Stimulated activated CD4-positive, alpha-beta T cell treated with anti-CD3 and anti-CD28 coated beads, Interleukin-4, amount 100 ng/mL, for 24 hours (primary cell): Measurements from ENCODE around the gene DOK4.

ENCODE experiments used
- DNase-seq: peaks from one replicate; pipeline ENCODE4 v3.0.0-alpha.2; 2020

The DOK4 gene

GRCh38 chr16:57518922-57519321 is 32.6 kb upstream of the DOK4 start:
- no peak for DNase-seq

DNA sequence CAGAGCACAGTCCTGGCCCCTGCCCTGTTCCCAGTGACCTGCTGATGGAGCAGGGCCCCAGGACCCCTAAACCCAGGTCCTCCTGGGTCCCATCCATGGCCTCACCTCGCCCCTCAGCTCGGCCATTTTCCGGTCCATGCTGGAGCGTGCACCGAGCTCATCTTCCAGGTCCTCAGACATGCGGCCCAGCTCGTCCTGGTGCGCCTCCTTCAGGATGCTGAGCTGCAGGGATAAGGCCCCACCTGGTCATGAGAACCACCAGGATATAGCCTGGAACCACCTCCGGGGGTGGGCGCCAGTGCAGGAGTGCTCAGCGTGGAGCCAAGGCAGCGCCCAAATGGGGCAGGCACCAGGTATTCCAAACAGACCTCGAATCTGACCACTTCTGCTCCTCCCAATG is 32.2 kb upstream of the DOK4 start:
- no peak for DNase-seq

DNA sequence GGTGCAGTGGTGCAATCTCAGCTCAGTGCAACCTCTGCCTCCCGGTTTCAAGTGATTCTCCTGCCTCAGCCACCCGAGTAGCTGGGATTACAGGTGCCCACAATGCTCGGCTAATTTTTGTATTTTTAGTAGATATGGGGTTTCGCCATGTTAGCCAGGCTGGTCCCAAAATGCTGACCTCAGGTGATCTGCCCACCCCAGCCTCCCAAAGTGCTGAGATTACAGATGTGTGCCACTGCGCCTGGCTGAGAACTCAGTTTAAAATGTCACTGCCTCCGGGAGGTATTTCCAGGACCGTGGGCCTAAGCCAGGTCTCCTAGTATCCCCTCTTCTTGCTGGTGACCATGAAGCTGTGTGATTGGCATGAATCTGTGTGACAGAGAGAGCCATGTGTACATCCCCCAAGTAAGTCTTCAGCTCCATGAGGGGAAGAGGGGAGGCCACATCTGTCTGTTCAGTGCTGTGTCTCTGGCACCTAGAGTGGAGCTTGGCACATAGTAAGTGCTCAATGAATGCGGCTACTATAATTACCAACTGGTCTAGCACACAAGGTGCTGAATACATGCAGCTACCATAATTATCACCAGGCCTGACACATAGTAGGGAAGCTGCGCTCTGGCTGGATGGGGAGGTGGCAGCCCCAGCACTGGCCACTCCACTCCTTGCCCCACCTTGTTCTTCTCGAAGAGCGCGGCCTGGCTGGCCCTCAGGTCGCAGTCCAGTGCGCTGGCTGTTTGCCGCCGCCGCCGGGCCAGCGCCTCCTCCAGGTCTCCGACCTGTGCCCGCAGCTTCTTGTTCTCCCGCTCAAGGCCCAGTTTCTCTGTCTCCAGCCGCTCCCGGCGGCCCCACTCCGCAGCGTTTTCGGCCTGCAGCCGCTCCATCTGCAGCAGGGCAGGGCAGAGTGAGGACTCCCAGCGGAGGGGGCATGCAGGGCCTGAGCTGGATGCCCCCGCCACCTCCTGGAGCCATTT is 31.4 kb upstream of the DOK4 start:
- no peak for DNase-seq

DNA sequence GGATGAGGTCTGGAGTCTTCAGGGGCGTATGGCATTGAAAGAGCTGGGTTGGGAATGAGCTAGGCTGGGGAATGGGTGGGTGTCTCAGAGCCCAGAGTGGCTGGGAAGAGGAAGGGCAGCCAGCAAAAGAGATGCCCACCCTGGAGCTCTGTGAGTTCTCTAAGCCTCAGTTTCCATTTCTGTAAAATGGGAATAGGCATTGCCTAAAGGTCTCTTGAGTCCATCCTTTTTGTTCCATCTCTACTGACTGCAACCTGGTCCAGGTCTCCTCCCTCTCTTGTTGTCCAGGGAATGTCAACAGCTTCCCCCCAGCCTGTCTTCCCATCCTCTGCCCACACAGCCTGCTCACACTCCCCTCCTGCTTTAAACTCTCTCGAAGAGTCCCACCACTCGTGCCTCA is 30.5 kb upstream of the DOK4 start:
- no peak for DNase-seq

DNA sequence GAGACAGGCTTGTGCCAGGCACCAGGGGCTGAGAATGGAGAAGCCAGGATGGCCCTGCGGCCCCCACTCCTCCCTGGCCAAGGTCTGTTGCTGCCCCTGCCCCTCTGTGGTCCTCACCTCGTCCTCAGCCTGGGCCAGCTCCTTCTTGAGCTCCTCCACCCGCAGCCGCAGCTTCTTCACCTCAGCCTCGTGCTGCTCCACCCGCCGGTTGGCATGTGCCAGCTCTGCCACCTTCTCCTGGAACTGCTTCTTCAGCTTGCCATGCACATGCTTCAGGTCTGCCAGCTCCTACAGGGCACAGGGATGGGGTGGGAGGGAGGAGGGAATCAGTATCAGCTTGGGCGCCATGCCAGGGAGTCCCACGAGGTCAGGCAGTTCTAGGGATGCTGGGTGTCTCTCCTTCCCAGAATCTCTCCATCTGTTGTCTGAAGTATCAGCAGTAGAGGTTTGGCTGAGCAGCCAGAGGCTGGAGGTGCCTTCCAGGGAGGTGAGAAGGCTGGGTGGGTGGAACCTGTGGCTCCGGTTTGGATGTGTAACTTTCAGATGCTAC is 30.0 kb upstream of the DOK4 start:
- no peak for DNase-seq

DNA sequence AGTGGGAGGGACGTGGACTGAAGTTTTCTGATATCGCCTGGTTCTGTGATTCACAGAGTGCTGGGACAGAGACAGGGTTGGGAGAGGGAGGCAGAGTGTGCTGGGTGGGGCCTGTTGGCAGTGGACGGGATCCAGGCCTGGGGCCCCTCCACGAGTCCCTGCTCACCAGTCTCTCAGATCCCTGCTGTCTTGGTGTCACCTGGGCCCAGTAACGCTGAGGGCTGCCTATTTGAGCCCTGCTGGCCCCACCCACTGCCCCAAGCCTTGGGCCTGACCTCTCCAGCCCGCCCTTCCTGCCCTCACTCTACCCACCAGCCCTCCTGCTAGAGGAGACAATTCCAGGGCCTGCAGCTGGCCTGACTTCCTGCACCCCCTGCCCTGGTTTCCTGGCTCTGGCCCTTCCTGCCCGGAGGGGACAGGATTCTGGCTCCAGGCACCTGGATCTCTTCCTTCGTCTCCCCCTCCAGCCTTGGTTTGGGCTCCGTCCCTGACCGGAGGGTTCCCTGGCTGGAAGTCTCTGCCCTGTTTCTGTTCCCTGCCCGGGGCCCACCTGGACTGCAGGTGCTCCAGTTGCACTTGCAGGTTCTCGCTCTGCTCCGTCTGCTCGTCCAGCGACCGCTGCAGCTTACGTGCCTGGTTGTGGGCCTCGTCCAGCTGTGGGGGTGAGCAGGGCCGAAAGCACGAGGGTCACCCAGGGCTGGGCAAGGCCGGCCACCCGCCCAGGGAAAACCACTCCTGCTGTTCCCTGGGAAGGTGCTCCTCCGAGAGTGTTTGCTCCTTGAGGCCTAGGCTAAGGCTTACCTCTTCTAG is 28.7 kb upstream of the DOK4 start:
- no peak for DNase-seq

DNA sequence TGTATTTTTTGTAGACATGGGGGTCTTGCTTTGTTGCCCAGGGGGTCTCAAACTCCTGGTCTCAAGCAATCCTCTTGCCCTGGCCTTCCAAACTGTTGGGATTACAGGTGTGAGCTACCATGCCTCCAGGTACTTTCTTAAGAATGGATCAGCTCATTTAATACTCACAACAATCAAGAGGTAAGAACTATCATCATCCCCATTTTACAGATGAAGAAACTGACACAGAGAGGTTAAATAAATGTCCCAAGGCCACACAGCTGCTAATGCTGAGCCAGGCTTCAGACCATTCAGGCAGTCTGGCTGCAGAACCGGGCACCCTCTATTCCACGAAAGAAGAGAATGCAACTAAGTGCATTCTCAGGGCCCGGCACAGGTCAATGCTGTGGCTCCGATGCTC is 28.1 kb upstream of the DOK4 start:
- no peak for DNase-seq

GRCh38 chr16:57513371-57514102 is 27.2 kb upstream of the DOK4 start:
- DNase-seq, result no peak

DNA sequence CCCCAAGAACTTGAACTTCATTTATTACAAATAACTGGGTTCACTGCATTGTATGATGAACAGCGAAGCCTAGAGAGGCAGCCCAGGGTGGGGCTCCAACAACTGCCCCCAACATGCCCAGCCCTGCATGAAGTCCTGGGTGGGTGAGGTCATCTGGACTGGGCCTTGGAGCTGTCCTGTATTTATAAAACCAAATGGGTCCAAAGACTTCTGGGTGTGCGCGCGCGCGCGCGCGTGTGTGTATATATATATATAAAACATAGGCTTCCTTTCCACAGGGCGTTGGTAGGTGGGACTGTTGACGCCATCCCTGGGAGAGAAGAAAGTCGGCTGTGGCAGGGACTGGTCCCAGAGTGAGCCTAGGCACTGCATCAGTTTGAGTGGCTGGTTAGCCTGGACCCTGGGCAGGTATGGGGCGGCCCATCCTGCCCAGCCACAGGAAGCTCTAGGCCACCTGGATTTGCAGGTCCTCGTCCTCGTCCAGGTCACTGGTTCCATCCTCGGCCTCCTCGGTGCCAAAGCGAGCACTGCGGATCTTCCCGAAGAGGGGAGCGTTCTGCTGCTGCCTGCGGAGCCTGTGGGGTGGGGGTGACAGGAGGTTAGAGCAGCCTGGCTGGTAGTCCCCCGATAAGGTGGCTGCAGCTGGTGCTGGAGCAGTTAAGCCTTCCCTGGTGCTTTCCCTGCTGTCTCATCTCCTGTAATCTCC is 26.2 kb upstream of the DOK4 start:
- DNase-seq, result no peak

DNA sequence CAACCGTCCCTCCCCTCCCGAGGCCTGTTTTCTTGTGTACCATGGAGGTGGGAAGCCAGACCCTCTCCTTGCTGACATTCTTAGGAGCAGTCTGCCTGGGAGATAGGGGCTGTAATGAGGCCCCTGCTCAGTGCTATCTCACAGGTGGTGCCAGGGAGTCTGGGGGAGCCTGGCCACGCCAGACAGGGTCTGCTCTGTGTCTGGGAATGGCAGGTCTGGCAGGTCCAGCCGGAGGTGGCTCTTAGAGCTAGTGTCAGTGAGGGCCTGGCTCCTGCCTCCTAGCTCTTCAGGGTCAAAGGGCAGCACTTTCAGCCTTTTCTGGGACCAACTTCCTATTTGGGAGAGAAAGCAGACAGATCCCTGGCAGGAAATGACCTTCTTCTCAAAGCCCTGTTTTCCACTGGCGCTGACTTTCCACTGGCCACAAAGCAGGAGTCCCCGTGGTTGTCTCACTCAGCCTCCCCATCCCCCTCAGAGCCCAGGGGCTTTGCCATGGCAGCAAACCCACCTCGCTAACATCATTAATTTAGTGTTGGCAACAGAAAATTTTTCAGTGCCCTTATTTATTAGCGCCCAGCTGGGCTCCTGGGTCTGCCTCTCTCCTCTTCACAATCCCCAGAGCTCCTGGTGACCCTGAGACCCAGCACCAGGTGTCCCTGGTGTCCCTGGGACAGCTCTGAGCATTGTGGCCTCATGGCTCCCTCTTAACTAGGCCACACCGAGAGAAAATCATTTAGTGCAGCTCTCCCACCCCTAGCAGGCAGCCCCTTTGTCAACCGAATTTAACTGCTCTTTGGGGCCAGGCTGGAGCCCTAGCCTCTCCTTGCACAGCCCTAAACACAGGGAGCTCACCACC is 24.0 kb upstream of the DOK4 start:
- DNase-seq, result no peak

GRCh38 chr16:57509231-57509923 is 23.1 kb upstream of the DOK4 start:
- DNase-seq, result no peak

- DNase-seq, result no peak
Measured at GRCh38 chr16:57508035-57508425, 21.7 kb upstream of the DOK4 start.

- DNase-seq, result no peak
Measured at GRCh38 chr16:57507136-57508034, 21.1 kb upstream of the DOK4 start.

DNA sequence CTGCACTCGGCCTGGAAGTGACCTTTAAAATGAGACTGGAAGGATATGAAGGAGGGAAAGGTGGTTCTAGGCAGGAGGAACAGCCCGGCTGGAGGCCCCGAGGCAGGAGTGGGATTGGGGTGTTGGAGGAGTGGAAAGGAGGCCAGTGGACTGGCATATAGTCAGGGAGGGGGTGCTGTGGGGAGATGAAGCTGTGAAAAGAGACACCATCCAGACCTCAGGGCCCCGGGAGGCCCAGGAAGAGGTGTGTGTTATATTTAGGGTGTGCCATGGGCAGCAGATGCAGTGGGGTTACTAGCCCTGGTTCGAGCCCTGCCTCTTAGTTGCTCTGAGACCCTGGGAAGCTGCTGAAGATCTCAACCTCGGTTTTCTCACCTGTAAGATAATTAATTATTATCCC is 18.9 kb upstream of the DOK4 start:
- no peak for DNase-seq

GRCh38 chr16:57504491-57504890 is 18.2 kb upstream of the DOK4 start:
- no peak for DNase-seq

DNA sequence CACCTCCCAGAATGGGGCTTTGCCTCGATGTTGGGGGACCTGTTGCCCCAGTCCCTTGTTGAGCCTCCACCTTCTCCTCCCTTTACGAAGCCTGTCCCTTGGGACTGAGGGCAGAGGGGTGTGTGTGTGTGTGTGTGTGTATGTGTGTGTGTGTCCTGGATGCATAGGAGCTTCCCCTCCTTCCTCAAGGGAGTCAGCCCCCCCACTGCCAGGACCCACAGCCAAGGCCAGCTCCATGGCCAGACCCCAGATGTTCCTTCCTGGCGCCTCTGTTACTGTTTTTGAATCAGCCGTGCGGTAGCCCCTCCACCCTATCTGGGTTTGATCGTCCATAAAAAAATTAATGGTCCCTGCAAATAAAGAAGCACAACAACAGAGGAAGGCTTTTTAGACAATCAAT is 17.7 kb upstream of the DOK4 start:
- no peak for DNase-seq

- DNase-seq, result no peak
Measured at GRCh38 chr16:57503366-57503765, 17.1 kb upstream of the DOK4 start.

DNA sequence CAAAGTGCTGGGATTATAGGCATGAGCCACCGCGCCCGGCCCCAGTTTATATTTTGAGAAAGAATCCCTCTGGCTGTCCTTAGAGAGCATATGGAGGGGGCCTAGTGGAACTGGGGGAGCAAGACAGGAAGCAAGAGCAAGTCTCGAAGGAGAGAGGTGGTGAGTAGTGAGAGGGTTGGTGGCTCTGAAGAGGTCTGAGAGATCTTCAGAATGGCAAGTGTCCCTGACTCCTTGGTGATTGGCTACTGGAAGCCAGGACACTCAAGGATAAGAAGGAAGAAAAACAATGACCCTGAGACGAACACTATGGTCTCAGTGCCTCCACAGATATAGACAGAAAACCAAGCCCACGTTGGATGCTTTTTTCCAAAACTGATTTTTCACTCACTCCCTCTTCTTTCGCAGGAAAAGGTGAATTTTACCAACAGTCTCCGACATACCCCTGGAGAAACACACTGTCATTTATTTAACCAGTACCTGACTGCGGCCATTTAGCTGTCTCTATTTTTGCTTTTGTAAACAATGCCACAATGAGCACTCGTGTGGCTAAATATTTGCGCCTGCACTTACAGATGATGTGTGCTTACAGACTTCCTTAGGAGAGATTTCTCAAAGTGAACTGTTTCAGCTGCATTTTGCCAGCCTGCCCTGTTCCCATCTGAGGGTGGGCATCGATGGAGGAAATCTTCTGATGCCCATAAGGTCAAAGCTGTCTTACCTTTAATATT is 15.9 kb upstream of the DOK4 start:
- no peak for DNase-seq

DNA sequence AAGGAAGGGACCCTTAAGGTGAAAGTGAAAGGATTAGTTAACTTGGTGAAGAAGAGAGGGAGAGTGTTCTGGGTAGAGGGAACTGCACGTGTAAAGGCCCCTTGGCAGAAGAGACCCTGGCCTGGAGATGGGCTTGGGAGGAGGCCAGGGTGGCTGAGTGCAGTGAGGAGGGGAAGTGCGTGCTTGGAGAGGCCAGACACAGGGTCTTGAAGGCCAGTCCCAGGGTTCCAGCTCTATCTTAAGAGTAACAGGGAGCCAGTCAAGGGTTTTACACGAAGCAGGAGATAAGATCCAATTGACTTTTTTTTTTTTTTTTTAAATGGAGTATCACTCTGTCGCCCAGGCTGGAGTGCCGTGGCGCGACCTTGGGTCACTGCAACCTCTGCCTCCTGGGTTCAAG is 15.2 kb upstream of the DOK4 start:
- DNase-seq, result no peak
